ENCODE data around the gene DEPDC5.

Gene DEPDC5

DNA sequence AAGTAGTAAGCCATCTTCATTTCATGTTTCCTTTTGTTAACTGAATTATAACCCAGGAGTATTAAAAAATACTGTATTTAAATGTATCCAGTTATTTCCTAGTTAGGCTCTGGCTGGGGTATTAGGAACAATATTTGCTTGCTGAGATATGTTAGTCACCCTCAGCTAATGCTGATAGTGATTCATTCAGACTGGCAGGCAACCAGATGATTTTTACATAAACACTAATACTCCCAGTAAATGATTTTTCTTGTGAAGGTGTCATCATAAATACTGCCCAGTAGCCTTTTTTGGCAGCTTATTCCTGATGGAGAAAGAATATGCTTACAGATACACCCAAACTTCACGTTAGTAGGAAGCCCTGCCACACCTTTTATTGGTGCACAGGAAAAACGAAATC, 198.7 kb downstream of the DEPDC5 start:
- DNase-seq, result no peak

DNA sequence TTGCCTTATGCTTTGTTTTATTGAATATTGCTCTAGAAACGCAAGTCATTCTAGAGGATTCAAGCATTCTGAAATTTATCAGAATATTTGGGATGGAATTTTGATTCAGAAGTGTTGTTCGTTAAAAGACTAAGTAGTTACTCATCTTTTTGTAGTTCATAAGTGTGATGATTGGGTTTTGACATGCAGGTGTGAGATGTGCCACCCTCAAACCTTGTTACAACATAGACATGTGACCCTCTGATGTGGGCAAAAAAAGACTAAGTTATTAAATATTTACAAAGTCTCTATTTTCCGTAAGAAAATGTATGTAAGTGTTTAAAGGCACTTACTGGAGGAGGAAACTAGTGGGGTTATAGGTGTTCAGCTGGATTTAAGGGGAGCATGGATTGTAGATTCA, 199.4 kb downstream of the DEPDC5 start:
- DNase-seq, result no peak

DNA sequence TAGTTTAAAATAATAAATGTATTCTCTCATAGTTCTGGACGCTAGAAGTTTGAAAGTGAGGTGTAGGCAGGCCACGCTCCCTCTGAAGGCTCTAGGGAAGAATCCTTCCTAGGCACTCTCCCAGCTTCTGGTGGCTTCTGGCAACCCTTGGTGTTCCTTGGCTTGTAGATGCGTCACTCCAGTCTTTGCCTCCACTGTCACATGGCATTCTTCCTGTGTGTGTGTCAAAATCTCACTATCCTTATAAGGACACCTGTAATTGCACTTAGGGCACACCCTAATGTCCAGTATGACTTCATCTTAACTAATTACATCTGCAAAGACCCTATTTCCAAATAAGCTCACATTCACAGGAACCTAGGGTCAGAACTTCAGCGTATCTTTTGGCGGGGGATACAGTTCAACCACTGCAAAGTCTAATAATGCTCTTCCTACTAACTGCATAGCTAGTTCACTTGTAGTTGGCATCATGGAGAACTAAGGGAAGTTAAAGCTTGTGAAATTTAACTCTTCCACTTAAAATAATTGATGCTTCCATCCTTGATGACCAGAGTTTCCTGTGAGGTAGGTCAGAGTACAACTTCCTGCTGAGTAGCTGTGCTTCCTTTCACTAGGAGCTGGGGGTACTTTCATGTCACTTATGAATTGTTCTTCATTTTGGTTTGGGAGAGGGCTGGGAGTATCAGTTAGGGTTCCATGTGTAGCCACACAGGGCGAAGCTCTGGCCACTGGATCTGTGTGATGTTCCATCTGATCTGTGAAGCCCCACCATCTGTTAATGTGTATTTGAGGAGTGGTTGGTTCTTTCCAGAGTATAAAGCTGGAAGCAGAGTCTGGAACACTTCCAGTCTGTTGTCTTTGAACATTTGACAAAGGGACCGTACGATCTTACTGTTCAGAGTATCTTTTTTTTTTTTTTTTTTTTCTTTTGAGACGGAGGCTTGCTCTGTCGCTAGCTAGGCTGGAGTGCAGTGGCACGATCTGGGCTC, 201.0 kb downstream of the DEPDC5 start:
- DNase-seq, result no peak

DNA sequence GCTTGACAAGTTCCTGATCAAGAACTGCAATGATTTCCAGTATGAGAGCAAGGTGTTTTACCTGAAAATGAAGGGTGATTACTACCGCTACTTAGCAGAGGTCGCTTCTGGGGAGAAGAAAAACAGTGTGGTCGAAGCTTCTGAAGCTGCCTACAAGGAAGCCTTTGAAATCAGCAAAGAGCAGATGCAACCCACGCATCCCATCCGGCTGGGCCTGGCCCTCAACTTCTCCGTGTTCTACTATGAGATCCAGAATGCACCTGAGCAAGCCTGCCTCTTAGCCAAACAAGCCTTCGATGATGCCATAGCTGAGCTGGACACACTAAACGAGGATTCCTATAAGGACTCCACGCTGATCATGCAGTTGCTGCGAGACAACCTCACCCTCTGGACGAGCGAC, 202.5 kb downstream of the DEPDC5 start:
- no peak for DNase-seq
